Chondrocyte (in vitro differentiated cells): Measurements from ENCODE around the gene SORL1-AS1.

Source experiments
- DNase-seq: peaks from one replicate; pipeline ENCODE4 v3.0.0; 2021; ENCODE audit warnings: mixed read lengths, low spot score
- H3K27ac Mint-ChIP-seq: one replicate; pipeline ENCODE4 v1.8.0; 2021; ENCODE audit warnings: mild to moderate bottlenecking, moderate library complexity, mixed read lengths; ENCODE audit not compliant: unreplicated experiment
- H3K27me3 Mint-ChIP-seq: 2 replicates; pipeline ENCODE4 v1.8.0; 2021; ENCODE audit warnings: low read depth, mixed read lengths
- H3K36me3 Mint-ChIP-seq: 2 replicates; pipeline ENCODE4 v1.8.0; 2021; ENCODE audit warnings: low read depth, mixed read lengths
- H3K4me1 Mint-ChIP-seq: 2 replicates; pipeline ENCODE4 v1.8.0; 2021; ENCODE audit warnings: low read depth, mild to moderate bottlenecking, mixed read lengths
- H3K4me3 Mint-ChIP-seq: one replicate; pipeline ENCODE4 v1.8.0; 2021; ENCODE audit warnings: mild to moderate bottlenecking, moderate library complexity, mixed read lengths; ENCODE audit not compliant: unreplicated experiment
- H3K9me3 Mint-ChIP-seq: 2 replicates; pipeline ENCODE4 v1.8.0; 2021; ENCODE audit warnings: low read depth, mixed read lengths
- TF ChIP-seq, protein P1 (sequence below): fragments of 200-600 bp; sonication (generic); IDR thresholded peaks from 2 replicates; pipeline ENCODE4 v1.5.0; 2021; ENCODE audit warnings: antibody characterized with exemption, mild to moderate bottlenecking, moderate library complexity

The SORL1-AS1 gene

DNA sequence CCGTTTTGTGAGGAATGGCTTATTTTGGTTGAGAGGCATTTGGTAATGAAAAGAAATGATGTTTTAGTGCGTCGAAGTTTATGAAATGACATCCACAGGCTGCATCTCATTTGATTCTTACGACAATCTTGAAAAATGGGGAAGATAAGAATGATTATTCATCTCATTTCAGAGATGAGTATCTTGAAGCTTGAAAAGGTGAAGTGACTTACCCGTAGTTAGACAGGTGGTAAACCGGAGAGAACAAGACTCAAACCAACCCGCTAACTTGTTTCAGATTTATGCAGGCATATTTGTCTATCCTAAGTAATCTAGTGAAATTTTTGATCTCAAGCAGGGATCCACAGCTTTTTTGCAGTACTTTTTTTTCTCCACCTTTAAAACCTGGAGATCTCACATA is 9.1 kb upstream of the SORL1-AS1 start:
- Mint-ChIP-seq H3K36me3 (no peaks in the 10 kb centered on the region), H3K4me1 (peaks cover 30% of the 10 kb centered on the region), H3K27me3 (peaks cover 32% of the 10 kb centered on the region), H3K4me3 (no peak overlapping the region), H3K9me3 (no peaks in the 10 kb centered on the region), H3K27ac (no peak overlapping the region)
- no peak for DNase-seq
- TF ChIP-seq, protein P1, sequence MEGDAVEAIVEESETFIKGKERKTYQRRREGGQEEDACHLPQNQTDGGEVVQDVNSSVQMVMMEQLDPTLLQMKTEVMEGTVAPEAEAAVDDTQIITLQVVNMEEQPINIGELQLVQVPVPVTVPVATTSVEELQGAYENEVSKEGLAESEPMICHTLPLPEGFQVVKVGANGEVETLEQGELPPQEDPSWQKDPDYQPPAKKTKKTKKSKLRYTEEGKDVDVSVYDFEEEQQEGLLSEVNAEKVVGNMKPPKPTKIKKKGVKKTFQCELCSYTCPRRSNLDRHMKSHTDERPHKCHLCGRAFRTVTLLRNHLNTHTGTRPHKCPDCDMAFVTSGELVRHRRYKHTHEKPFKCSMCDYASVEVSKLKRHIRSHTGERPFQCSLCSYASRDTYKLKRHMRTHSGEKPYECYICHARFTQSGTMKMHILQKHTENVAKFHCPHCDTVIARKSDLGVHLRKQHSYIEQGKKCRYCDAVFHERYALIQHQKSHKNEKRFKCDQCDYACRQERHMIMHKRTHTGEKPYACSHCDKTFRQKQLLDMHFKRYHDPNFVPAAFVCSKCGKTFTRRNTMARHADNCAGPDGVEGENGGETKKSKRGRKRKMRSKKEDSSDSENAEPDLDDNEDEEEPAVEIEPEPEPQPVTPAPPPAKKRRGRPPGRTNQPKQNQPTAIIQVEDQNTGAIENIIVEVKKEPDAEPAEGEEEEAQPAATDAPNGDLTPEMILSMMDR: no peak

DNA sequence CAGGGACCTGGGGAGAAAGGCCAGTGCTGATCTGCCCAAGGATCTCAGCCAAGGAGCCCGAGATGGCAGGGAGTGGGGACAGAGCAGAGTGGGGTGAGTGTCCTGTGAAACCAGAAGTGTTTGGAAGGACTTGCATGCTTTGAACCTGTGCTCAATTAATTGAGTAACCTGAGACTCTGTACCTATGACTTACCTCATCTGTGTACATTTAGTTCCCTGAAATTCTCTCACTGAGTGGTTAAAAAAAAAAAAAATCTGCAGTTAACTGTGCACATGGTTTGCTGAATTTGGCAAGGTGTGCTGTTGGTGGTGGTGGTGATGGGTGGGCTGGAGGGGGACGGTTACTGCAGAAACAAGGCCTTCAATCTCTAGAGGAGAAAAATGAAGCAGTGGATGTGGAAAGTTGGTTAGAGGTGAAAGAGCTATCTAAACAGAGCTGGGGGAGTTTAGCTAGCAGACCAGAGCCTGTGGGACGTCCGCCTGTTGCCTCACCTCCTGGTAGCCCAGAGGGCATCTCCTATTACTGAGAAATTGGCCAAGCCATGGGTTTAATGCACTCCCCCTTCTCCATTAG is 8.3 kb upstream of the SORL1-AS1 start:
- Mint-ChIP-seq H3K27ac (no peak overlapping the region), H3K9me3 (no peaks in the 10 kb centered on the region), H3K27me3 (peaks cover 36% of the 10 kb centered on the region), H3K4me1 (peaks cover 22% of the 10 kb centered on the region), H3K36me3 (no peaks in the 10 kb centered on the region), H3K4me3 (no peak overlapping the region)
- no peak for DNase-seq
- TF ChIP-seq, protein P1: no peak

DNA sequence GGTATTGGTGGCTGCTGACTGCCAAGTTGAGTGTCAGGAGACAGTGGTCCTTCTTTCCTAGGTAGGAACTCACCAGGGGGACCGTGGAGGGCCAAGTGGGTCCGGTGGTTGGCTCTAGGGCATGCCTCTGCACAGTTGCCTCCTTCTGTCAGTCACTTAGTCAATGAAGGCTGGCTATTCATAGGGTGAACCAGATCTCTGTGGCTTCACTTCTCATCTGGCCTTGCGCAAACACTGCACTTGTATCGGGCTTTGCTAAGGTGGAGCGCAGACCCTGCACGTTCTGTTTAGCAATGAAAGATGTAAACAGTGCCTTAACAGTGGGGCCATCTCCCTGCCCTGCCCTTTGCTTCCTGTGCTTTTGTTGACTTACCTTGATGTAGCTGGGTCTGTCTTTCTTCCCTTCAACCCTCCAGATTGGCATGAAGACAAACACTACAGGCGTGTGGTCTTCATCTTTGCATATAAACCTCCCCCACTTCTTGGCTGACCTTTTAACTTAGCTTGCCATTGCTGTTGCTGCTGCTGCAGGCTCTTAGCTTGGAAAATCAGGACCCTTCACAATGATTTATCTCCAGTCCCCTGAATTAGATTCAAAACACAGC is 6.7 kb upstream of the SORL1-AS1 start:
- Mint-ChIP-seq H3K36me3 (no peaks in the 10 kb centered on the region), H3K27ac (no peak overlapping the region), H3K4me3 (no peak overlapping the region), H3K27me3 (peaks cover 42% of the 10 kb centered on the region), H3K9me3 (no peaks in the 10 kb centered on the region), H3K4me1 (peaks cover 7% of the 10 kb centered on the region)
- TF ChIP-seq, protein P1: no peak
- no peak for DNase-seq

DNA sequence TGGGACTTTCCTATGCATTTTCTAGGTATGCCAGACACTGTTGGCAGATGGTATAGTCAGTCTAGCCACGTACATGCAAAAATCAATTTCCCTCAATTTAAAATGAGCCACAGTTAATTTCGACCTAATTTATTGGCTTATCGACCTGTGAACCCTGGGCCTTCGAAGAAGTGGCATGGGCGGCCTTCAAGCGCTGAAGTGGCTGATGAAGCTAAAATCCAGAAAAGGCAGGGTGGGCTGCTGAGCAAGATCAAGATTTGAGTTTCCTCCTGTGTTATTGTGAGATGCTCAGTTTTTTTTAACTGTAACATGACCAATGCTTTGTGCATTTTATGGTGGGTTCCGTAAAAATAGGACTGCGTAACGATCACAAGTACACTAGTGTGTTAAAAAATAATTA is 5.8 kb upstream of the SORL1-AS1 start:
- no peak for DNase-seq
- no peak overlapping the region for H3K4me3 Mint-ChIP-seq
- H3K9me3 Mint-ChIP-seq: no peaks in the 10 kb centered on the region
- peaks cover 51% of the 10 kb centered on the region for H3K27me3 Mint-ChIP-seq
- TF ChIP-seq, protein P1: no peak
- no peak overlapping the region for H3K27ac Mint-ChIP-seq
- H3K4me1 Mint-ChIP-seq: no peaks in the 10 kb centered on the region
- no peaks in the 10 kb centered on the region for H3K36me3 Mint-ChIP-seq

DNA sequence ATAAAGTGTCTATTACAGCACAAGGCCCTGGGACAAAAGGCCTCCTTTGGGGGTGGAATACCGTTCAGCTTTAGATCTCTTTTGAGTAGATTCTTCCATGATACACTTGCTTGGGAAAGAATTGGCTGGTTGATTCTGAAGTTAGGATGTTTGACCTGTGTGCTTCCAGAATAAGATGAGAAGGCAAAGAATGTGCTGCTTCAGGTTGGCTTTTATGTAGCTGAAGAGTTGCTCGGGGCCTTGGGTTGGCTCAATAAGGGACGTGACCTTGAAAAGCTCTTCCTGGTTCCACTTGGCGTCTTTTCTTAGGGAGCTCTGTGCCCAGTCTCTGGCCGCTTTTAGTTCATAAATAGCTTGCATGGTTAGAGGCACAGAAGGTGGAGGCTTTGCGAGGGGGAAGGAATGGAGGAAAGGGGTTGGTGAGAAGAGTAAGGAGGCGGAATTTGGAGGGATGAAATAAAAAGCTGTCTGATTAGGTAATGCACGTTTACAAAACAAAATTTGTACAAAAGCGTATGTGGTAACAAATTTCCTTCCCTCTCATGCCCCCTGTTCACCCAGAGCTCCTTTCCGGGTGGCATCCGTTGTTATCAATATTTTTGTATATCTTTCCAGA is 4.2 kb upstream of the SORL1-AS1 start:
- peaks cover 53% of the 10 kb centered on the region for H3K27me3 Mint-ChIP-seq
- DNase-seq: no peak
- H3K36me3 Mint-ChIP-seq: peaks cover 1% of the 10 kb centered on the region
- H3K4me1 Mint-ChIP-seq: peaks cover 8% of the 10 kb centered on the region
- H3K4me3 Mint-ChIP-seq: no peak overlapping the region
- no peak overlapping the region for H3K27ac Mint-ChIP-seq
- TF ChIP-seq, protein P1: no peak
- no peaks in the 10 kb centered on the region for H3K9me3 Mint-ChIP-seq
